NCI-H146 (cell line): ENCODE results near the gene KIAA0825.
"Not testable (repeated sequence)": the region's sequence is repeated elsewhere in the genome, so short reads cannot be mapped to it uniquely, and the experiment has no call there.

Source experiments
- DNase-seq: peaks from one replicate; lab custom pipeline; 2025; lab: John Stamatoyannopoulos, UW

Gene KIAA0825

DNA sequence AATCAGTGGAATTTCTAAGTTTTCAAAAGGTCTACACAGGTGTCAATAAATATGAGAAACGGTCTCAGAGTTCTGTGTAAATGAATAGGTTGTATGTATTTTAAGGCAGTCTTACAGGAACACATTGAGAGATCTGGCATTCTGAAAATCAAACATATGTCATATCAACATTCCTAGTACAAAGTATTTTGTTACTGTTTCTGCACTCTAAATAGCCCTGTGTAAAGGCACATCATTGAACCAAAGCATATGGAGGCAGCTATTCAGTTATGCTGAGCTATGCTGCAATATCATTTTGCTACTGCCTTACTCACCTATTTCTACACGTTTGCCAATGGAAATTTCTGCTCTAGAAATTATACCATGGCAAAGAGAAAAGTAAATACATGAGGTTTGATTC, 379.1 kb downstream of the KIAA0825 start:
- no peak for DNase-seq

DNA sequence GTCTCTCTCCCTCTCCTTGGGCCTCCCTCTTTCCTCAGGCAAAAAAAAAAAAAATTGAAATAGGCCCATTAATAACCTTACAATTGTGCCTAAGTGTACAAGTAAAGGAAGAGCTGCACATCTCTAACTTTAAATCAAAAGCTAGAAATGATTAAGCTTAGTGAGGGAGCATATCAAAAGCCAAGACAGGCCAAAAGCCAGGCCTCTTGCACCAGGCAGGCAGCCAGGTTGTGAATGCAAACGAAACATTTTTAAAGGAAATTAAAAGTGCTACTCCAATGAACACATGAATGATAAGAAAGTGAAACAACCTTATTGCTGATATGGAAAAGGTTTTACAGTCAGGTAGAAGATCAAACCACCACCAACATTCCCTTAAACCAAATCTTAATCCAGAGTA, 383.4 kb downstream of the KIAA0825 start:
- no peak for DNase-seq

DNA sequence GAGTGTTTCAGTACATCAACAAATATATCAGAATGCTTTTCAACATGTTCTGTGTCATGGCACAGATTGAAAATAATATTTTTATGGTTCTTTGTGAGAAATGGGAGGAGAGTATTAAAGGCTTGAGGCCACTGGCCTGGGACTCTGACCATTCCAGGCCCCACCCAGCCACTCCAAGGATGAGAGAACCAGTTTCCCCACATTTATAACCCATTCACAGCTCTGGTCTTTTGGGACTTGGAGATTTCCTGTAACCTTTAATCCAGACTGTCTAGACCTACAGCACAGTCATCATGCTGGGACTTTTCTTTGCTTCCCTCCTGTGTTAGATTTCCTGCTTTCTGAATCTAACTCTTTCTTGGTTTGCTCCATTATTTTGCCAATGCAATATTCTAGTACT, 389.6 kb downstream of the KIAA0825 start:
- no peak for DNase-seq

DNA sequence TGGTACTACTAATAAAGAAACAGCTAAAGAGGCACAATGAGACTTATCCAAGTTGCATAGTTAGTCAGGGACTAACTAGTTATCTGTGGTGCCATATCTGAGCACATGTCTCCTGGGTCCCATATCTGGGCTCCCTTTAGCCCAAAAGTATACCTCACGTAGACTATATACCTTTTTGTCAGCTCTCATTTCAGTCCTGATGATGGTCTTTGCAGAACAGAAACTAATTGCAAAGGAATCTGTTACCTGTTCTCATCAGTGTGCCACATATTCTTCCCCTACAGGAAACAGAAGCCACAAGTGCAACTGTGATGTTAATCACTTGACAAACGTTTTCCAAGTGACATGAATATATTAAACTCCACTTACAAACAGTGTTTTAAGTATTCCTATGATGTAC, 395.2 kb downstream of the KIAA0825 start:
- no peak for DNase-seq

DNA sequence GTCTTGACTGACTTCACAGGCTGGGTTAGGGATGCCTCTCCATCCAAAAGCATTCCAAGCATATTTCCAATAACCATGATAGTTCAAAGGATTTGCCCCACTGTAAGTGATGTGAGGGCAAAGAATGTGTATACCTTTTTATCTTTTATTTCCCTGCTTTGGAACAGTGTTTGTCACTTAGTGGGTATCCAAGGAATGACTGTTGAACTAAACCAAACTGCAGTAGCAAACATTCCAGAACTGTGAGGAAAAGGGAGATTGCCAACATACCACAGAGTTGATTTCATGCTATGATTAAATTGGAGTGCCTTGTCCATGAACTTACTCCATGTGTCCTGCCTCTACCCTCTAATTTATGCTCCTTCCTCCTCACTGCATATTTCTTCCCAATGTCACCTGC, 400.0 kb downstream of the KIAA0825 start:
- no peak for DNase-seq

DNA sequence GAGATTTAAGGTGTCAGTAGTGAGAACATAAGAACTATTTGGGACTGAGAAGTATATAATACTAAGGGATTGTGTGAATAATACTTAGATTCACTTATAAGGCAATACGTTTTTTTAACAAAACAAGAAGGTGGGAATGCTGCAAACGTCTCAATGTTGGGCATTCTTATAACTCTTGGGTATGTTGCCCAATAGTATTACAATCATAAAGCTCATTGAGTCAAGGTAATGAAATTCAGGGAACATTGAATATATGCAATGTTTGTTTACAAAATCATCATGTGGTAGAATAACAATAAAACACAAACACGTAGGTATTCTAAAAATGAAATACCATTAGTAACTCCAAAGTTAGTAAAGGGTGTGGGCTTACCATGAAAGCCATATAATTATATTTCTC, 400.7 kb downstream of the KIAA0825 start:
- DNase-seq = no peak

DNA sequence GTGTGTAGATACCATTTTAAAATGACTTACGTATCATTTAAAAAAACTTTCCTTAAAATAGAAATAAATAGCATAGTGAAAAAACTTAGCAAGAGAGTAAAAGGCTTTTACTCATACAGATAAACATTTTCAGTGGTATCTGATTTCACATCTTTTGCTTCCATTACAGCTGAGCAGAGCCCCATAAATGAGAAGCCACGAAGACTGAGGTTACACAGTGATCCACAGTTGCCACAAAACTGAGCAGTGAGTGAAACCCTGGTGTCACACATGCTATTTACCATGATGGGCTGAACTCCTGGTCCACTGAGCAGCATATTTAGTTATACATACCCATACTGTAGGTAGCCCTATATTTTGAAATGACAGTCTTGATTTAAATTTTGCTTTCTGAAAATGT, 401.2 kb downstream of the KIAA0825 start:
- DNase-seq = no peak

DNA sequence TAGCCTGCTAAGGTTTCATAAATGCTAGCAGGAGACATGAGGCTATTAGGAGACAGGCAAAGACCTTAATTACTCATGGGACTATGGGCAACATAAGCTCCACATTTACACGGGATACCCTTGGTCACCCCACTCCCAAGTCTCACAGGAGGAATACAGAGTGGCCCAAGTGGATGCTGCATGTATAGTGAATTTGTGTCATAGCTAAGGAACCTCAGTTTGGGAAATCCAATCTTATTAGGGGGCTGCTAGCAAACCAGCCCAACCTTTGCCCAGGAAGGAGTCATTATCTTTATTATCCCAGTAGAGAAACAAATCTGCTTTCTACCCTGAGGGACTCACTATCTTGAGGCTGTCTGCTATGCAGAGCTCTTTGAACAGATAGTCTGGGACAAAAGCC, 405.9 kb downstream of the KIAA0825 start:
- no peak for DNase-seq

DNA sequence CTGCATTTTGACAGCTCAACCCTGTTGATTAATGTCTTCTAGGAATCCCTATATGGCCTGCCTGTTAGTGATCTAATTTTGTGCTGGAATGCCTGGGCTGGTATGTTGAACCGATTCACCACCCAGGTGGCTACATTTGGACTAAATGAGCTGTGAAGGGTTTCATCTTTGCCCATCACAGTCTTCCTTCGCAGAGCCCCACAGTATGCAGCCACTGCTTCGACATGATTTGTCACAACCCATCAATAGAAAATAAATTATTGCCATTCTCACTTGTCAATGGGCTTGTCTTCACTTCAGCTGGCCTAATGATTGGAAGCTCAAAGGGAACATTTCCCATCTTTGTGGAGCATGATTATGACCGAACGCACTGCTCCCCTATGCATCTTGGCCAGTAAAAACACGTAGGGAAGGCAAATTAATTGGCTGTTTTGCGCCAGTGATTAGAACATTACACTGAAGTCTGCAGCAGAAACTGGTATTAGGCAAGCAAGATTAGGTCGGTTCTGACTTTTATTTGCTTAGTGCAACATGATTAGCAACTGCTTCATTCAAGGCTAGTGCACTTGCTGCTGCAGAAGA, 408.5 kb downstream of the KIAA0825 start:
- no peak for DNase-seq

DNA sequence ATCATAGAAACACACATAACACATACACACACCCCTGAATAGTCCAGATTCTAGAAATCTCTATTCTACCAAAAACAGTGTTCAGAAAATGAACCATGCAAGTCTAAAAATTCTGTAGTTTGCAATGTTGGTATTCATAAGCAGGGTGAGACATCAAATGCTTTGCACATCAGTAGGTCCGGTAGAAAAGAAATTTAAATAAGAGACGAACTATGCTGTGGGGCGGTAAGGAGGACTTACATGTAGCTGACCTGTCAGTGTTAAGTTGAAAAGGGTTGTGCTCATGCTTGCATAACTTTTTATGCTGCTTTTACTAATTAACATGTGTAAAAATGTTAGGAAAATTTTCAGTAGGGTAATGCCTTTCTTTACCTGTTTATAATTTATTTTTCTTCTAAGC, 409.1 kb downstream of the KIAA0825 start:
- DNase-seq = no peak

DNA sequence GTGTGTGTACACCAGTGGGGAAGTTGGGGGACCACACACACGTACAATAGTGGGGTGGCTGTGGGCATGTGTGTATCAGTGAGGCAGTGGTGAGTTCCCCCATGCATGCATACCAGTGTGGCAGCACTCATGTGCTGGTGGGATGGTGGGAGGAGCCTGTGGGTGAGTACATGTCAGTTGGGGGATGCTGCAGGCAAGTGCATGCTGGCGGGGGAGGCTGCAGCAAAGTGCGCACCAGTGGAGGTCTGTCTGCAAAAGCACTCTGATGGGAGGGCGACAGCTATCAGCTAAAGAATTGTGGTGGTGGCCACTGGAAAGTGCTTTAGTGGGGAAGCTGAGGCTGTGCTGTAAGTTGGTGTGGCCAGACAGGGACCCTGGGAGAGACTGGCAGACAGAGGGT, 418.8 kb downstream of the KIAA0825 start:
- no peak for DNase-seq

DNA sequence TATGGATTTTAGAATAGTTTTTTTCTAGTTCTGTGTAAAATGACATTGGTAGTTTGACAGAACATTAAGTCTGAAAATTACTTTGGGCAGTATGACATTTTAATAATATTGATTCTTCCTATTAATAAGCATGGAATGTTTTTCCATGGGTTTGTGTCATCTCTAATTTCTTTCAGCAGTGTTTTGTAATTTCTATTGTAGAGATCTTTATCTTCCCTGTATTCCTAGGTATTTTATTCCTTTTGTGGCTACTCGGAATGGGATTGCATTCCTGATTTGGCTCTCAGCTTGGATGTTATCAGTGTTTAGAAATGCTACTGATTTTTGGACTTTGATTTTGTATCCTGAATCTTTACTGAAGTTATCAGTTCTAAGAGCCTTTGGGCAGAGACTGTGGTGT, 420.4 kb downstream of the KIAA0825 start:
- no peak for DNase-seq

DNA sequence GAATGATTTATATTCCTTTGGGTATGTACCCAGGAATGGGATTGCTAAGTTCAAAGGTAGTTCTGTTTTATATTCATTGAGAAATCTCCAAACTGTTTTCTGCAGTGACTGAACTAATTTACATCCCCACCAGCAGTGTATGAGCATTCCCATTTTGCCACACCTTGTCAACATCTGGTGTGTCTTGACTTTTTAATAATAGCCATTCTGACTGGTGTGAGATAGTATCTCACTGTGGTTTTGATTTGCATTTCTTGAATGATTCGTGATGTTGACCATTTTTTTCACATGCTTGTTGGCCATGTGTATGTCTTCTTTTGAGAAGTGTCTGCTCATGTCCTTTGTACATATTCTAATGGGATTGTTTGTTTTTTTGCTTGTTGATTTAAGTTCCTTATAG, 421.5 kb downstream of the KIAA0825 start:
- no peak for DNase-seq

DNA sequence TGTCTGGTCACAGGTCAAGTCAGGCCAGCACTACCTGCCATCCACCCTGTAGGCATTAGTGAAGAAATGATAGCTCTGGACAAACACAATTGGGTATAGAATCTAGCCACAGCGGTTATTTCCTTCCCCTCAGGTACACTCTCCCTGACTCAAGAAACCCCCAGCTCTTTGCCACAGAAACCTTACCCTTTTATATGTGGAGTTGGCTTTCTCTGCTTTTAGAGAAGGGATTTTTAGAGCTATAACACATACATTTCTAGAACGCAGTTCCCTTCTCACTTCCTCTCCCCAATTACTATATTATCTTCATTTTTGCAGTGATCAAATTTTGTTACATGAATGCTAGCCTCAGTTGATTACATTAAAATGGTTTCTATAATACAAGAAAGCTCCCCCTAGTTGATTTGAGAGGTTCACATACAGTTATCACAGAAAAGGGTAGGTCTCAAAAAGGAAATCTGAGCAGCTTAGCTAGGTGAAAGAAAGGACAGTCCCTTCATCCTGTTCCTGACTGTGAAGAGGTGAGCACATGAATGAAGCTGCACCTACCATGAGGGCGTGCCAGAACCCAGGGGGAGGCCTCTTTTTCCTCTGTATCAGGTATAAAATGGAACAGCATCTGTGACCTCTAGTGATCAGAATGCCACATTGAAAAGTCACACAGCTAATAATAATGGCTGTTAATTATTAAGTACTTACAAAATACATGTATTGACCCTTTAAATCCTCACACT, 425.6 kb downstream of the KIAA0825 start:
- peak; percentile 74 for DNase-seq

DNA sequence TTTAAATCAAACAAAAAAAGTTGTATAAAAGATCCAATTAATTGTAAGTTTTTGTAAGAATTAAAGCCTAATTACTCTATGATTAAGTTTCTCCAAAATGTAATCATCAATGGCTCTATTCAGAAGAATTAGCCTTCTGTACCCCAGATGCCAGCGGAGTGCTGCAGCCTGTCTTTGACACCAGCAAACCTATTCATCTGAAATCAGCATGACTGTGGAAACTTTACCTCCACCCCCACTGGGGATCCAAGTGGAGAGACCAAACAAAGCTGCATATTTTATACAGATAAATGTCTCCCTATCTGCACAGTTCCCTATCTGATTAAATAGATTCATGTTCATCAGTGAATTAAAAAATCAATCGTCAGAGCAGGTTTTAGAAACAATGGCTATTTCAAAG, 426.8 kb downstream of the KIAA0825 start:
- peak; percentile 74 for DNase-seq

DNA sequence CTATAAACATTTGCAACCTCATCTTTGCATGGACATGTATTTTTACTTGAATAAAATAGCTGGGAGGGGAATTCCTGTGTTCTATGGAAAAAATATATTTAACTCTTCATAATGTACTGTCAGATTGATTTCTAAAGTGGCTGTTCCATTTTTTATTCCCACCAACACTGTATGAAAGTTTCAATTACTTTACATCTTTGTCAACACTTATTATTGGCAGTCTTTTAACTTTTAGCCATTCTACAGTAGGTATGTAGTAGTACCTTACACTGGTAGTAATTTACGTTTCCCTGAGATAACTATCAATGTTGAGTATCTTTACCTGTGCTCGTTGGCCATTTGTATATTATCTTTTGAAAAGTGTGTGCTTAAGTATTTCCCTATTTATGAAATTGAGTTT, 429.7 kb downstream of the KIAA0825 start:
- no peak for DNase-seq

DNA sequence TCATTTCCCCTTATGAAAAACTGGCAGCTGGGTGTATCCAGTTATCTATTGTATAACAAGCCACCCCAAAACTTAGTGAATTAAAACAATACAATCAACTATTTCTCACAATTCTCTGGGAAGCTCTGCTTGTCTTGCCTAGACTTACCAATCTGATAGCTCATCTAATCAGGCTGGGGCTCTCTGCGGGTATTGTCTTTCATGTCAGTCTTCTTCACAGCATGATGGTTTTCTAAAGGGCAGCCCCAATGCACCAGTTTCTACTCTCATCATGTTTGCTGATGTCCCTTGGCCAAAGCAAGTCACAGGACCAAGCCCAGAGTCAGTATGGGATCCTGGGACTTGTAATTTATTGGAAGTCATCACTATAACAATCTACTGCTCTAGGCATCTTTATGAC, 433.5 kb downstream of the KIAA0825 start:
- peak; percentile 7 for DNase-seq

DNA sequence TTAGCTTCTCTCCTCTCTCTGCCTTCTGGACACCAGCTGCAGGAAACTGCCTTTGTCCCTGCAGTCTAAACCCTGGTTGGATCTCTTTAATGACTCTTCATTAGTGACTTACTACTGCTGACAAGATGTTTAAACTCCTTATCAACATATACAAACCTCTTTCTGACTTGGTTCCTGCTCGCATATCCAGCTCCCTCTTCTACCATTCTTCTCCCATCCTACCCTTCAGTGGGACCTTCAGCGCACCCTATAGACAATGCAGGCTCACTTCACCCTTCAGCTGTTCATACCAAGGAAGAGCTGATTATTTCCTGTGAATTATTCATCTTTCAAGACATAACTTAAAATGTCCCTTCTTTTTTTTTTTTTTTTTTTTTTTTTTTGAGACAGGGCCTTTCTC, 436.5 kb downstream of the KIAA0825 start:
- peak; percentile 62 for DNase-seq

DNA sequence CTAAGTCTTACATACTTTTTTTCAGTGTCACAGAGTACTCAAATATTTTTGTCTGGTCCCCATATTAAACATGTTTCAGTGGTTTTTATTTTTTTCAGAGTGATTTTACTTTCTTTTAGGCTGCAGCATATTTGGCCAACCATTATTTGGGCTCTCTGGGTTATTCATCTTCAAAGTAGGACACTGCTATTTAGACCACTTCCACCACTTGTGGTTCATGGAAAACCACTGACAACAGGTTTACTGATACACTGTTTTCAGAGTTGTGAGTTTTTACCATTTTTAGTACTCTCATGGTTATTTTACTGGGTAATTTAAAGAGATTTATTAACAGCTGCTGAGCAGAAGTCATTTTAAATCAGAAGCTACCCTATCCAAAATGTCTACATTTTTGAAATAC, 437.6 kb downstream of the KIAA0825 start:
- no peak for DNase-seq

DNA sequence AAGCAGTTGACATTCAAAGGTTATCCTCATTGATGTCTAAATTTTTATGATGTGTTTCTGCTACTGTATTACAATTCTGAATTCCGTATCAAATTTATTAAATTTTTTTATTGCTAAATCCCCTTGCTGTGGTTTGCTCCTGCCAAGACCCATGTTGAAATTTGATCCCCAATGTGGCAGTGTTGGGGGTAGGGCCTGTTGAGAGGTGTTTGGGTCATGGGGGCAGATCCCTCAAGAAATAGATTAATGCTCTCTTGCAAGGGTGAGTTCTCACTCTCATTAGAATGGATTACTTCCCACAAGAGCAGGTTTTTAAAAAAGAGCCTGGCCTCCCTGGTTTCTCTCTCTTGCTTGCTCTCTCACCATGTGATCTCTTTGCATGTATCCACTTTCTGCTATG, 442.5 kb downstream of the KIAA0825 start:
- no peak for DNase-seq

DNA sequence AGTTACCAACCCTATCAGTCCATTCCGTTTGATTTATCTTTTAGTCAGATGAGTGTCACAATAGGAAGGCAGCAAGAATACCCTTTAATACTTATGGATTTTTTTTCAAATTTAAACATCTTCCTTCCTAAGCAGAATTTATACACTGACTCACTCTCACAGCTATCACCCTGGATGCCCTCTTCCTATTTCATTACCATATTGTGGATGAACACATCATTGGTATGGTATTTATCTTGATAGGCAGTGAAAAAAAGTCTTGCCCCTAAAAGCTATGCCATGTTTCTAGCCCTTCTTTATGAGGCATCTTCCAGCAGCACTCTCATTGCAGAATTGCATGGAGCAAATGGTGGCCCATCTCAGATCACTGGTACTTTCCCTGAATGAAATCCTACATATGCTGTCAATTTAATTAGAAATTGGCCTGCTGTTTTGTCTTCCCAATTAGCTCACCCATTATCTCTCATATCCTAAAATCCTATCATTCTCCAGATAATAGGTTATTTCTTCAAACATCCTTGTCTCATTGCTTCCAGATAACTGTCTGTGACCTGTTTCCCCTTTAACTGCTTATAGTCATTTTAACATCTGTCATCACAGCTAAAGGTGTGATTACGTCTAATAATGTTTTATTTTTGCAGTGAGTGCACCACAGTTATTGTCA, 443.5 kb downstream of the KIAA0825 start:
- DNase-seq = no peak

DNA sequence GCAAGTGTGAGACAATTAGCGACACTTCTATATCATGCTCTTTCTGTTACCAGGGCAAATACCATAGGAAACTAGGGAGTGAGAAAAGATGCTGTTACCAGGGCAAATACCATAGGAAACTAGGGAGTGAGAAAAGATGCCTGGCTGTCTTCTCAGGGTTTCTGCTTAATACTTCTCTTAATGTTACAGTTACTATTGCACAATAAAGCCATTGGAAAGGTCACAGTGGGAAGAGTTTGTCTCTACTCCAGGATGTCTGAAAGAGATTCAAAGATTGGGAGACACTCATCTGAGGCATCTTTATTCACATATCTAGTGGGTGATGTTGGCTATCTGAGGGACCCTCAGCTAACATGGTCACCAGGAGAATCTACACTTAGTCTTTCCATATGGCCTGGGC, 445.3 kb downstream of the KIAA0825 start:
- no peak for DNase-seq

DNA sequence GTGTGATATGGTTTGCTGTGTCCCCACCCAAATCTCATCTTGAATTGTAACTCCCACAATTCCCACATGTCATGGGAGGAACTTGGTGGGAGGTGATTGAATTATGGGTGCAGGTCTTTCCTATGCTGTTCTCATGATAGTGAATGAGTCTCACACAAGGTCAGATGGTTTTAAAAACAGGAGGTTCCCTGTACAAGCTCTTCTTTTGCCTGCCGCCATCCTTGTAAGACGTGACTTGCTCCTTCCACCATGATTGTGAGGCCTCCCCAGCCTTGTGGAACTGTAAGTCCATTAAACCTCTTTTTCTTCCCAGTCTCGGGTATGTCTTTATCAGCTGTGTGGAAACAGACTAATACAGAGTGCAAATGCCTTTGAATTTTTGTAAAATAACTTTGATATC, 447.3 kb downstream of the KIAA0825 start:
- DNase-seq = not testable (repeated sequence)

DNA sequence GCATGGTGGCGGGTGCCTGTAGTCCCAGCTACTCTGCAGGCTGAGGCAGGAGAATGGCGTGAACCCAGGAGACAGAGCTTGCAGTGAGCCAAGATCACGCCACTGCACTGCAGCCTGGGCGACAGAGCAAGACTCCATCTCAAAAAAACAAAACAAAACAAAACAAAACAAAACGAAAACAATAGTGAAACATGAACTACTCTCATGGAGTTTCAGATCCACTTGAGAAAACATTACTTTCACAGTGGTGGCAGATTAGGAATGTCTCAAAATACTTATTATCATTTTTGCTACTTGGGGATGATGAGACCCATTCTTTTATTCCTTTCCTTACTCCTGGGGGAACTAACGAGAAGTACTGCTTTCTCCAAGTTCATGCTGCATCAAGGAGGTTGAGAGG, 448.2 kb downstream of the KIAA0825 start:
- DNase-seq = not testable (repeated sequence)
